H1 (cell line): ENCODE results near the gene ARHGAP35. TPM values are rescaled to one million over a fixed set of nuclear protein-coding genes. Genes with fewer than 3 reads are reported as not detected.

Experiments
- CTCF ChIA-PET: fragments of 300-600 bp; sonication (Branson Sonifier 250); formaldehyde crosslinking; loops from one replicate; lab custom pipeline; 2021; ENCODE audit not compliant: partially characterized antibody; lab: Charles Lee
- POLR2A ChIA-PET: fragments of 300-600 bp; sonication (Branson Sonifier 250); formaldehyde crosslinking; loops from one replicate; lab custom pipeline; 2021; ENCODE audit warnings: inconsistent platforms; ENCODE audit not compliant: partially characterized antibody; lab: Charles Lee
- DNase-seq, 2 experiments: peaks; one replicate each; pipeline versions ENCODE4 v3.0.0 to v3.0.0-alpha.2; 2010 to 2022; ENCODE audit warnings: low spot score in 2 of 2, low read depth in 1 of 2, mixed read lengths in 1 of 2
- FAIRE-seq: peaks from 2 replicates; lab custom pipeline; 2011; peaks lifted over from hg19 to GRCh38; lab: Jason Lieb, UNC
- H2AFZ ChIP-seq: 2 replicates; pipeline ENCODE4 v1.8.1; 2012; ENCODE audit warnings: low read length, inconsistent platforms
- H2AK5ac ChIP-seq: 2 replicates; pipeline ENCODE4 v1.6.1; 2013; ENCODE audit warnings: low read depth, low read length
- H2BK120ac ChIP-seq: replicated peaks from 2 replicates; pipeline ENCODE3; 2013; ENCODE audit warnings: low read depth, low read length, inconsistent platforms
- H2BK12ac ChIP-seq: 2 replicates; pipeline ENCODE4 v1.6.1; 2013; ENCODE audit warnings: low read depth, low read length
- H2BK15ac ChIP-seq: 2 replicates; pipeline ENCODE4 v1.6.1; 2013; ENCODE audit warnings: low read length
- H2BK20ac ChIP-seq: 2 replicates; pipeline ENCODE4 v1.6.1; 2013; ENCODE audit warnings: low read length
- H2BK5ac ChIP-seq: 2 replicates; pipeline ENCODE4 v1.6.1; 2013; ENCODE audit warnings: low read depth, low read length
- H3K14ac ChIP-seq: 2 replicates; pipeline ENCODE4 v1.6.1; 2013; ENCODE audit warnings: inconsistent platforms; ENCODE audit not compliant: insufficient read length
- H3K18ac ChIP-seq: 2 replicates; pipeline ENCODE4 v1.6.1; 2013; ENCODE audit warnings: low read length; ENCODE audit errors: extremely low read depth
- H3K23ac ChIP-seq: 2 replicates; pipeline ENCODE4 v1.6.1; 2013; ENCODE audit warnings: inconsistent platforms; ENCODE audit not compliant: insufficient read length
- H3K23me2 ChIP-seq: 2 replicates; pipeline ENCODE4 v1.6.1; 2013; ENCODE audit warnings: low read depth, low read length
- H3K27ac ChIP-seq: 2 replicates; pipeline ENCODE4 v1.6.1; 2011; ENCODE audit warnings: low read depth, low read length, inconsistent platforms
- H3K27me3 ChIP-seq, 4 experiments: replicated peaks in 1 of 4; 1 replicate in 1 of 4; 2 replicates in 3 of 4; pipeline versions ENCODE4 v1.6.1 to v1.8.1; 2011 to 2013; ENCODE audit warnings: low read length in 3 of 4, mild to moderate bottlenecking in 3 of 4, inconsistent platforms in 2 of 4, mixed read lengths in 2 of 4, moderate library complexity in 1 of 4; ENCODE audit not compliant: control insufficient read depth in 3 of 4, insufficient read depth in 3 of 4; ENCODE audit errors: extremely low read depth in 1 of 4
- H3K36me3 ChIP-seq, 4 experiments: 2 replicates each; pipeline versions ENCODE4 v1.6.1 to v1.8.1; 2011 to 2013; ENCODE audit warnings: mild to moderate bottlenecking in 4 of 4, low read length in 3 of 4, moderate library complexity in 2 of 4, control low read depth in 1 of 4, inconsistent platforms in 1 of 4; ENCODE audit not compliant: insufficient read depth in 4 of 4, control insufficient read depth in 2 of 4
- H3K4ac ChIP-seq: replicated peaks from 2 replicates; pipeline ENCODE3; 2013; ENCODE audit warnings: low read length, low read depth, mixed read lengths, inconsistent platforms; ENCODE audit not compliant: insufficient read length
- H3K4me1 ChIP-seq, 4 experiments: replicated peaks in 1 of 4; 1 replicate in 1 of 4; 2 replicates in 3 of 4; pipeline versions ENCODE4 v1.6.1 to v1.8.1; 2011 to 2013; ENCODE audit warnings: low read length in 3 of 4, inconsistent platforms in 2 of 4, mixed read lengths in 1 of 4; ENCODE audit not compliant: insufficient read depth in 4 of 4, control insufficient read depth in 3 of 4
- H3K4me2 ChIP-seq, 2 experiments: 2 replicates each; pipeline versions ENCODE4 v1.6.1 to v1.8.1; 2011 to 2013; ENCODE audit warnings: low read depth in 2 of 2, low read length in 2 of 2, control low read depth in 1 of 2, inconsistent platforms in 1 of 2, mild to moderate bottlenecking in 1 of 2; ENCODE audit not compliant: insufficient read depth in 1 of 2
- H3K4me3 ChIP-seq, 4 experiments: fragments of 200-600, 300-600 bp in 1 of 4; sonication (generic), shearing (Covaris generic), sonication (Bioruptor Twin) in 1 of 4; 2 replicates each; pipeline versions ENCODE4 v1.5.1 to v1.8.1; 2011 to 2016; ENCODE audit warnings: low read length in 4 of 4, low read depth in 3 of 4, control low read depth in 2 of 4, inconsistent platforms in 2 of 4, mild to moderate bottlenecking in 2 of 4, mixed read lengths in 1 of 4, moderate library complexity in 1 of 4; ENCODE audit not compliant: insufficient read depth in 2 of 4; ENCODE audit errors: extremely low read depth in 1 of 4
- H3K56ac ChIP-seq: replicated peaks from 2 replicates; pipeline ENCODE3; 2013; ENCODE audit warnings: low read depth, mild to moderate bottlenecking, mixed read lengths, low read length, inconsistent platforms; ENCODE audit not compliant: insufficient read length
- H3K79me1 ChIP-seq: 2 replicates; pipeline ENCODE4 v1.6.1; 2013; ENCODE audit warnings: low read depth, low read length, control low read depth
- H3K79me2 ChIP-seq, 2 experiments: 2 replicates each; pipeline versions ENCODE4 v1.6.1 to v1.8.1; 2012 to 2013; ENCODE audit warnings: low read length in 2 of 2, mild to moderate bottlenecking in 2 of 2, inconsistent platforms in 1 of 2; ENCODE audit not compliant: insufficient read depth in 2 of 2, control insufficient read depth in 1 of 2
- H3K9ac ChIP-seq, 4 experiments: replicated peaks in 1 of 4; 1 replicate in 1 of 4; 2 replicates in 3 of 4; pipeline versions ENCODE4 v1.6.1 to v1.8.1; 2011 to 2013; ENCODE audit warnings: low read depth in 3 of 4, low read length in 3 of 4, control low read depth in 2 of 4, mild to moderate bottlenecking in 2 of 4, moderate library complexity in 2 of 4, inconsistent platforms in 1 of 4; ENCODE audit errors: extremely low read depth in 1 of 4
- H3K9me3 ChIP-seq, 2 experiments: 2 replicates each; pipeline versions ENCODE4 v1.6.1 to v1.8.1; 2012 to 2013; ENCODE audit warnings: mild to moderate bottlenecking in 2 of 2, moderate library complexity in 2 of 2, control low read depth in 1 of 2, inconsistent platforms in 1 of 2, low read depth in 1 of 2, low read length in 1 of 2, mixed read lengths in 1 of 2; ENCODE audit not compliant: insufficient read depth in 2 of 2
- H4K20me1 ChIP-seq, 2 experiments: replicated peaks in 1 of 2; 2 replicates each; pipeline versions ENCODE3 to v1.8.1; 2011 to 2013; ENCODE audit warnings: inconsistent platforms in 2 of 2, low read length in 2 of 2, mild to moderate bottlenecking in 1 of 2; ENCODE audit not compliant: insufficient read depth in 2 of 2, control insufficient read depth in 1 of 2
- H4K5ac ChIP-seq: 2 replicates; pipeline ENCODE4 v1.6.1; 2013; ENCODE audit warnings: low read length, low read depth, mixed read lengths, inconsistent platforms; ENCODE audit not compliant: insufficient read length
- H4K8ac ChIP-seq: 2 replicates; pipeline ENCODE4 v1.8.0; 2013; ENCODE audit warnings: mild to moderate bottlenecking, moderate library complexity, low read length, inconsistent platforms; ENCODE audit not compliant: insufficient read depth; ENCODE audit errors: extremely low read depth
- H4K91ac ChIP-seq: replicated peaks from 2 replicates; pipeline ENCODE3; 2013; ENCODE audit warnings: low read length, mixed read lengths, inconsistent platforms; ENCODE audit not compliant: insufficient read length
- WGBS, 2 experiments: shearing (Covaris generic) in 1 of 2; methylation state at CpG; one replicate each; pipeline versions ENCODE4 v1.1.6 to v1.1.7; 2013 to 2015; ENCODE audit warnings: low lambda C conversion rate in 2 of 2, mixed read lengths in 2 of 2, inconsistent platforms in 1 of 2, low coverage in 1 of 2, missing lambda C conversion rate in 1 of 2; ENCODE audit not compliant: insufficient replicate concordance in 2 of 2, insufficient coverage in 1 of 2, insufficient read length in 1 of 2; ENCODE audit errors: extremely low coverage in 1 of 2, missing lambda C conversion rate in 1 of 2; 5-methylcytosine and 5-hydroxymethylcytosine counted together
- long read RNA-seq, 2 experiments: library from RNA in 1 of 2; library from capped mRNA in 1 of 2; stranded (forward); transcript quantifications; one replicate each; pipeline ENCODE4 v2.0.0, GENCODE V29; 2021; ENCODE audit warnings: inconsistent platforms in 1 of 2
- polyA minus RNA-seq, 3 experiments: library from RNA; depleted of rRNA, polyadenylated mRNA; stranded (reverse); fragments of >200 nt; gene quantifications; 1 replicate in 2 of 3; 2 replicates in 1 of 3; pipeline ENCODE4 v1.2.3, GENCODE V29; 2011
- polyA plus RNA-seq, 7 experiments: library from polyadenylated mRNA; depleted of rRNA in 3 of 7; stranded (reverse) in 5 of 7; unstranded in 2 of 7; fragments of >200 nt in 5 of 7; fragments of 200-250 nt in 2 of 7; gene quantifications; 1 replicate in 5 of 7; 2 replicates in 1 of 7; 4 replicates in 1 of 7; pipeline versions ENCODE4 v1.2.1 to v1.2.3, GENCODE V29; 2011 to 2013; ENCODE audit warnings: missing spikeins in 2 of 7, mixed read lengths in 2 of 7
- total RNA-seq: library from RNA; stranded (reverse); fragmentation: NEBNext Ultra II Directional; extraction: Animal tissue kit (Norgen Biotek cat#: 25700); gene quantifications from 2 replicates; pipeline ENCODE4 v1.2.1, GENCODE V29; 2021

The ARHGAP35 gene
- total RNA-seq, result 62.2 and 64.5 TPM in 2 replicates
- 29.7 and 32.0 TPM in 2 replicates for polyA plus RNA-seq (2011; rRNA removed)
- polyA plus RNA-seq (2011; cell fraction: cytosol; rRNA removed), result 20.2 TPM
- polyA plus RNA-seq (2011; cell fraction: nucleus; rRNA removed), result 32.5 TPM
- 30.6 to 36.0 TPM (median 33.4 TPM) in 4 replicates for polyA plus RNA-seq (2012, experiment 1 of 2)
- polyA plus RNA-seq (2012, experiment 2 of 2), result 4.1 TPM
- polyA plus RNA-seq (2013, experiment 1 of 2), result 33.6 TPM
- polyA plus RNA-seq (2013, experiment 2 of 2), result 30.9 TPM
- polyA minus RNA-seq (2011; rRNA and poly(A)+ RNA removed), result 60.3 and 66.3 TPM in 2 replicates
- polyA minus RNA-seq (2011; cell fraction: cytosol; rRNA and poly(A)+ RNA removed), result 34.9 TPM
- 78.8 TPM for polyA minus RNA-seq (2011; cell fraction: nucleus; rRNA and poly(A)+ RNA removed)
- long read RNA-seq, experiment 1, full-length matches to known transcripts, result 2 of 43 reads
- long read RNA-seq, experiment 1, partial matches to known transcripts, result 4 of 43 reads
- long read RNA-seq, experiment 1, other reads (novel, unspliced or antisense), result 37 of 43 reads
- long read RNA-seq, experiment 2, result 0 reads

GRCh38 chr19:46860846-46861690, at the start of gene ARHGAP35:
Gene ARHGAP35 (plus strand): TSS chr19:46860997. CDS start chr19:46918676, 57,679 bp downstream.
- Histone ChIP-seq H3K4me1 (peaks cover 4 to 20% (median 8%) of the 10 kb centered on the region in 4 experiments), H3K23ac (no peak within 1 kb of the TSS), H3K4me2 (peak within 1 kb of the TSS; percentile 94 to 99), H3K18ac (peak within 1 kb of the TSS; percentile 98), H3K27ac (peak within 1 kb of the TSS; percentile 95), H4K20me1 (peaks cover 14 to 20% of the 10 kb centered on the region in 2 experiments), H2BK120ac (peak within 1 kb of the TSS; percentile 15), H3K9me3 (no peaks in the 10 kb centered on the region), H3K4ac (peak within 1 kb of the TSS; percentile 96), H3K9ac (peak within 1 kb of the TSS; percentile 90 to 99 (median 96)), H3K56ac (peak within 1 kb of the TSS; percentile 89), H2AK5ac (peak within 1 kb of the TSS; percentile 70; the same call in 1 of the 2 replicates), H3K79me2 (peaks cover 37 to 52% of the 10 kb centered on the region in 2 experiments), H4K8ac (peak within 1 kb of the TSS; percentile 98), H4K91ac (peak within 1 kb of the TSS; percentile 99), H3K36me3 (no peaks in the 10 kb centered on the region), H2AFZ (no peak within 1 kb of the TSS), H3K4me3 (peak within 1 kb of the TSS; percentile 74 to 88 (median 86)), H3K79me1 (peaks cover 6% of the 10 kb centered on the region; the same call in 1 of the 2 replicates), H2BK12ac (peak within 1 kb of the TSS; percentile 96), H2BK5ac (peak within 1 kb of the TSS; percentile 96), H3K27me3 (no peaks in the 10 kb centered on the region), H3K14ac (no peak within 1 kb of the TSS), H2BK20ac (no peak within 1 kb of the TSS), H4K5ac (peak within 1 kb of the TSS; percentile 99), H3K23me2 (peaks cover 22% of the 10 kb centered on the region), H2BK15ac (peak within 1 kb of the TSS; percentile 75; the same call in 1 of the 2 replicates)
- DNase-seq, result peak in 1 of 2 experiments; percentile 77
- ChIA-PET CTCF (interaction anchor here (0.5 to 2.8 kb wide), 5 partner anchors 12 to 933 kb away, joined by 3 to 7 read pairs (median 3); no protein-coding TSS in a partner anchor), POLR2A (interaction anchor here (0.6 to 6.1 kb wide), 23 partner anchors 9 to 366 kb away, joined by 3 to 102 read pairs (median 4); partner anchors contain the start of genes AP2S1, SLC1A5 and ZC3H4)
- 3% methylated on average over 6 of the region's 91 CpGs; no CpG with 5 or more reads in 1 of the 2 experiments for WGBS, 2 experiments
- FAIRE-seq, result no peak
